GM18873 (cell line): ENCODE measurements around the gene HLF.
A peak's percentile ranks its signal among the peaks of the same experiment; 100 is the strongest.

ENCODE experiments used
- ATAC-seq: cut with Tn5 transposase; IDR thresholded peaks from one replicate; pipeline ENCODE4 v1.9.1; 2021; ENCODE audit warnings: mild to moderate bottlenecking, moderate library complexity, moderate number of reproducible peaks; ENCODE audit not compliant: unreplicated experiment, low FRiP score

HLF gene

DNA sequence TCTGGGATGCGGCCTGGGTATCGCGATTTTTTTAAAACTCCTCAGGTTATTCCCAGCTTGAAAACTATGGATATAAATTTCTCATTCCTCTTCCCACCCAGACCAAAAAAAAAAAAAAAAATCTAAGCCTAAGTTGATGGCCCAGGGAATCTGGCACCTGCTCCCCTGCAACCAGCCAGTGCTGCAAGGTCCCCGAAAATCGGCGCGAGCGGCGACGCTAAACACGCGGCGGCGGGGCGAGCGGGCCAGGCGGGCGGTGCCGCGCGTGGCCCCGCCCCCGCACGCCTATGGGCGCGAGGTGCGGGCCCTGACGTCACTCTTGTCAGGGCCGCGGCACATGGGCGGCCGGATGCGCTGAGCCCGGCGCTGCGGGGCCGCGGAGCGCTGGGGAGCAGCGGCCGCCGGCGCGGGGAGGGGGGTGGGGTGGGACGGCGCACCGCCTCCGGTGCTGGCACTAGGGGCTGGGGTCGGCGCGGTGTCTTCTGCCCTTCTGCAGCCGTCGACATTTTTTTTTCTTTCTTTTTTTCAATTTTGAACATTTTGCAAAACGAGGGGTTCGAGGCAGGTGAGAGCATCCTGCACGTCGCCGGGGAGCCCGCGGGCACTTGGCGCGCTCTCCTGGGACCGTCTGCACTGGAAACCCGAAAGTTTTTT is at the start of gene HLF:
Gene HLF (plus strand): TSS at position 316 of the 654 bp plus-strand sequence. CDS start 525 bp downstream, outside the sequence.
- no peak for ATAC-seq

- no peak for ATAC-seq
These were observed 49.0 kb upstream of the HLF start for GRCh38 chr17:55215711-55216110.

DNA sequence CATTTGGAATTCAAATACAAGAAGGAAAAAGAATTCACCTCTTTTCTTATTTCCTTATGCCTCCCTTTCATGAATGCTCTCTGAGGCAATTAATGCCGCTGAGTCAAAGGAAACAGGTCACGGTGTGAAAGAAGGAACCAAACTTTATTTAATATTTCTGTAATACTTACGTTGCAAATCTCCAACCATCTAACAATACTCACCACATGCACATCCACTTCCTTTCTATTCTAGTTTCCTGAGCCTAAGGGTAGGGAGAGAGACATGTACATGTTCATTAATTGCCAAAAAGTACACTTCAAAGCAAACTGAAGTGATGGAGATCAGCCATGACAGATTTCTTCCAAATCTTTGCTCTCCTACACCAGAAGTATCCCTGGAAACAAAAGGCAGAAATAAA is 47.9 kb upstream of the HLF start:
- ATAC-seq = no peak

DNA sequence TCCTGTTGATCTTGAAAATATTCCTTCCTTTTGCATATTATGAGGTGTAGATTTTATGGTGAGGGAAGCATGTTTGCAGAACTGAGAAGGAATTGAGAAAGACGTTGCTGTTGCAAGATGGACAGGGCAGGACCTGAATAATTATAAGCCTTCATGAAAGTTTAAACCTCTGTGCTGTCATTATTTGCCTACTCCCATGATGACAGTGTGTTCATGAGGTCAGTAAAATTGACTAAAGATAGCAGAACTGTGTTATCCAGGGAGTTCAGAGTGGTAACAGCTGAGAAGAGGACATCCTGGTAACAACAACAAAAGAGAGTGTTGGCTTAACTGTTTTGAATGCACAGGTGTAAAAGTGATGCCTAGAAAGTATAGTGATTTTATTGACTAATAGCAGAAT is 45.3 kb upstream of the HLF start:
- ATAC-seq = no peak

DNA sequence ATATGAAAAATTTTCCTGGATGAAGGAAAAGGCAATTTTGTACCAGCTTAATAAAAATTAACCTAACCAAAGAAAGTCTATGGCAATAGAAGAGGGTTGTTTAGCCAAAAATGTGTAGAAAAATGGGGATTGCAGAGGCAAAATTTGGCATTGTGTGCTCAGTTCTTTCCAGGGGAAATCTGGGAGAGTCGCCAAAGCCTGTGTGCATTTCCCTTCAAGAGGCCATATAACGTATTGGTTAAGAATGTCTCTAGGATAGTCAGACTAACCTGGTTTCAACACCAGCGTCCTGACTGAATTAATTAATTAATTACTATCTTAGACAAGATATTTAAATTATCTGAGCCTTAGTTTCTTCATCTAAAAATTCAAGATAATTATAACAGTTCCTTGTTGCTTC is 44.8 kb upstream of the HLF start:
- no peak for ATAC-seq

GRCh38 chr17:55223524-55223923 is 41.2 kb upstream of the HLF start:
- ATAC-seq = no peak

GRCh38 chr17:55224746-55225145 is 40.0 kb upstream of the HLF start:
- ATAC-seq = no peak

- ATAC-seq = no peak
These were observed 39.5 kb upstream of the HLF start for GRCh38 chr17:55225237-55225636.

- no peak for ATAC-seq
These were observed 36.0 kb upstream of the HLF start for GRCh38 chr17:55228683-55229192.

DNA sequence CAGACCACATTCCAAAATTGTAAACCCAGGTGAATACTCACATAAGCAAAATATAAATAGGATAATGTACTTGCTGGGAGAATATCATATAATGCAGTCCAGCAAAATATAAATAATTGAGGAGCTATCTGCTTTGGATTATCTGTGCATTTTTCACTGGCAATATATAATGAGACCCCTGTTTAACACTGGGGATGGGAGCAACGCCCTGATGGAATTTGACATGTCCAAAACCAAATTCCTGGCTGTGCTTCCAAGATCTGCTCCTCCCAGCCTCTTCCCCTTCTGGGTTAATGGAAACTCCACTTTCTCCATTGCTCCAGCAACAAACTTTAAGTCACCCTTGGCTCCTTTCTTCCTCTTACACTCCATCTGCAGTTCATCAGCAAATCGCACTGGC is 35.5 kb upstream of the HLF start:
- no peak for ATAC-seq

DNA sequence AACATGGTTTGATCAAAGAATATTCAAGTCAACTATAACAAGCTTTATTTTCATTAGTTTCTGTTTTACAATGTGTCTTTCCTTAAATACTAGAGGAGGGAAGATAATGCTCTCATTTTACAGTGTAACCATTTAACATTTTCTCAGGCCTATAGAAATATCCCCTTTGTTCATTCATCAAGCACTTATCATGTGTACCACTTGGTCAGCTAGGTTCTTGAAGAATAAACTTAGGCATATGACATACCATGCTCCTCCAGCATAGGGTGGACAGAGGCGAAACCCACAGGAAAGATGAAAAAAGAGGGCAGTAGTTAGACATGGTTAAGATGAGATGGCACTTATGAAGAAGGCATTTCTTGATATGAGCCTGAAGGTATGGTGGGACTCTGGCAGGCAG is 34.0 kb upstream of the HLF start:
- ATAC-seq = no peak

- ATAC-seq = no peak
These were observed 30.9 kb upstream of the HLF start for GRCh38 chr17:55233840-55234239.

GRCh38 chr17:55236316-55236715 is 28.4 kb upstream of the HLF start:
- ATAC-seq = no peak

DNA sequence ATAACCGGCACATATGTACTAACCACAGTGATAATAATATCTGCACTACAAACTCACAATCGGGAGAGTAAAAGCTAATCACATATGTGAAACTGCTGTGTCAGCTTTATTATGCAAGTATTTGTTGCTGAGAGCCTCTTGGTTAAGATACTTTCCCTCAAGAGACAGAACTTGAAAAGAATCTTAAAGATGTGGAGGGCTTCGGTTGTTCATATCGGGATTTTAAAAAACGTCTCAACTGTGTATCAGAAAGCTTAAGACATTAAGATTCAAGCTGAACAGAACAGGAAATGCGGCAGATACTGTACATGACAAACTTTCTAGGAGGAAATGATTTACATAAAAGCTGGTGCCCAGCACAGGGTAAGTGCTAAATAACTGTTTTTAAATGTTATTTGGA is 27.5 kb upstream of the HLF start:
- ATAC-seq = peak; percentile 43

GRCh38 chr17:55237841-55238178 is 26.9 kb upstream of the HLF start:
- no peak for ATAC-seq

DNA sequence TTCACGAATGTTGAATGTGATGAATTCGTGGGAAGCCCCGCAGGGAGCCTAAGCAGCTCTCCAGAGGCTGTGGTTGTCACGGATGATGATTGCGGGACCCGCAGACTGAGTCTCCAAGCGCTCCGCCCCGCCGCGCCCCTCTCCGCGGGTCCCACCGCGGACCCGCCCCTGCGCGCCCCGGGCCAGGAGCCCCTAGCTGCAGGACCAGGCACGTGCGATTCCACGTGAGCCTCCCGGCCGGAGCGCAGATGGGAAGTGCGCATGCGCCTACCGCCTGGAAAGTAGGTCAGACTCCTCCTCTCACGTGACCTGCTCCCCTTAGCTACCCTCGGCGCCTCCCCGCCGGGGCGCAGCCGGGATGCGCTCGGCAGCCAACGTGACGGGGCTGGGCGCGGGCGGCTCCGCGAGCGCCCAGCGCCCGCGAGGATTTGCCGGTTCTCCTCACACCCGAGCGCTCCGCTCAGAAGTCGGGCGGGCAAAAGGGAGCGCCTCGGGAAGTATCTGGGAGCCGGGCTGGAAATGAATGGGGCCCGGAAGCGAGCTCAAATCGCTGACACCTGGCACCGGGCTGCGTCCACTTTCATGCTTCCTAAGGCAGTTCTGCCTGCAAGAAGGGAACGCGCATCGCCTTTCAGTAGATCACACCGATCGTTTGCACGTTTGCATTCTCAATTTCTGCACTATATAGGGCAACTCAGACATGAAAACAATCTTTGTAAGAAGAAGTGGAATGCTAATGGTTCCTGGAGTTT is 26.4 kb upstream of the HLF start:
- peak; percentile 82 for ATAC-seq

- ATAC-seq = no peak
These were observed 25.8 kb upstream of the HLF start for GRCh38 chr17:55238931-55239297.

GRCh38 chr17:55241097-55241496 is 23.7 kb upstream of the HLF start:
- ATAC-seq = no peak

- no peak for ATAC-seq
These were observed 22.3 kb upstream of the HLF start for GRCh38 chr17:55242476-55242875.

- no peak for ATAC-seq
These were observed 18.8 kb upstream of the HLF start for GRCh38 chr17:55245986-55246385.

- no peak for ATAC-seq
These were observed 18.2 kb upstream of the HLF start for GRCh38 chr17:55246583-55246982.

DNA sequence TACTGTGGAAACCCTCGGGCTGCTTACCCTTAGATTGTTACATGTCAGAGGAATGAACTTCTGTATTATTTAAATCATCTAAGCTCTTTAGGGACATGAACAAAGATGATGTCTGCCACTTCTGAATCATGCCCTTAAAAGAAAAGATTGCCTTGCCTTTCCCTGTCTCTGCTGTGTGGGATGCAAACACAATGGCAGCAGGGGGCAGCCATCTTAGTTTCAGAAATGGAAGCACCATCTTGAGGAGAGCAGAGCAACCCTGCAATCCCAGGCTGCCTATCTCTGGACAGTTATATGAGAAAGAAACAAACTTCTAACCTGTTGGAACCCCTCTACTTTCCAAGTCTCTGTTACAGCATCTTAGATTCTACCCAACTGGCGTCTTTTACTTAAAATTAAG is 16.7 kb upstream of the HLF start:
- ATAC-seq = no peak
